Measurements from ENCODE around the gene KCNQ4.

Gene KCNQ4

GRCh38 chr1:40870135-40870728 lies 86.6 kb downstream of the KCNQ4 start:
- DNase-seq, result no peak

GRCh38 chr1:40872276-40872675 lies 88.7 kb downstream of the KCNQ4 start:
- no peak for DNase-seq

- DNase-seq, result no peak
Measured at GRCh38 chr1:40873863-40874472, 90.4 kb downstream of the KCNQ4 start.

GRCh38 chr1:40876436-40876761 lies 92.8 kb downstream of the KCNQ4 start:
- no peak for DNase-seq

- DNase-seq, result no peak
Measured at GRCh38 chr1:40876891-40877290, 93.3 kb downstream of the KCNQ4 start.

- no peak for DNase-seq
Measured at GRCh38 chr1:40877698-40878097, 94.1 kb downstream of the KCNQ4 start.

- DNase-seq, result no peak
Measured at GRCh38 chr1:40878906-40879305, 95.3 kb downstream of the KCNQ4 start.

- no peak for DNase-seq
Measured at GRCh38 chr1:40879482-40880175, 96.0 kb downstream of the KCNQ4 start.

- DNase-seq, result no peak
Measured at GRCh38 chr1:40880813-40881549, 97.4 kb downstream of the KCNQ4 start.

- peak; percentile 17 for DNase-seq
Measured at GRCh38 chr1:40884055-40884795, 100.6 kb downstream of the KCNQ4 start.

- DNase-seq, result no peak
Measured at GRCh38 chr1:40886318-40887011, 102.9 kb downstream of the KCNQ4 start.

GRCh38 chr1:40887012-40887378 lies 103.4 kb downstream of the KCNQ4 start:
- no peak for DNase-seq

GRCh38 chr1:40887652-40888051 lies 104.1 kb downstream of the KCNQ4 start:
- no peak for DNase-seq
